Left ventricle myocardium inferior (tissue), 1 donor: ENCODE data around the gene TOX2. TPM values are rescaled to one million over a fixed set of nuclear protein-coding genes. Genes with fewer than 3 reads are reported as not detected.

ENCODE experiments used
- DNase-seq: peaks from one replicate; pipeline ENCODE4 v3.0.0-alpha.2; 2020
- H3K27ac ChIP-seq: fragments of 200-600 bp; replicated peaks from 2 replicates; pipeline ENCODE4 v1.8.0; 2021
- H3K27me3 ChIP-seq: fragments of 200-600 bp; 2 replicates; pipeline ENCODE4 v1.8.0; 2021; ENCODE audit warnings: low read depth
- H3K36me3 ChIP-seq: fragments of 200-600 bp; 2 replicates; pipeline ENCODE4 v1.8.0; 2021
- H3K4me1 ChIP-seq: fragments of 200-600 bp; 2 replicates; pipeline ENCODE4 v1.8.0; 2021
- H3K4me3 ChIP-seq: fragments of 200-600 bp; 2 replicates; pipeline ENCODE4 v1.8.0; 2021; ENCODE audit warnings: mild to moderate bottlenecking, moderate library complexity
- H3K9me3 ChIP-seq: fragments of 200-600 bp; replicated peaks from 2 replicates; pipeline ENCODE4 v1.8.0; 2021
- CTCF ChIP-seq: fragments of 200-600 bp; IDR thresholded peaks from 2 replicates; pipeline ENCODE4 v1.8.0; 2021; ENCODE audit warnings: antibody characterized with exemption, mild to moderate bottlenecking, borderline replicate concordance
- intact Hi-C: fragments of 100-400 bp; cut with micrococcal nuclease; formaldehyde crosslinking; loops from one replicate; pipeline ENCODE4 v1.11.0; 2022
- total RNA-seq: library from RNA; stranded (reverse); fragmentation: NEBNext Ultra II Directional; extraction: Animal tissue kit (Norgen Biotek cat#: 25700); gene quantifications from one replicate; pipeline ENCODE4 v1.2.1, GENCODE V29; 2021
- donor health status: DM: no; HTN: yes; CAD: no; lungs with severe emphysema.

TOX2 gene
- total RNA-seq, 1 donor from 2014 or later, result 0.30 TPM

- no peaks in the 10 kb centered on the region for H3K27me3 ChIP-seq
- peaks cover 25% of the 10 kb centered on the region for H3K4me1 ChIP-seq
- H3K36me3 ChIP-seq, result no peaks in the 10 kb centered on the region
- no peak overlapping the region for H3K27ac ChIP-seq
- intact Hi-C loops, result no loop called here
- no peak overlapping the region for H3K4me3 ChIP-seq
- DNase-seq, result no peak
- H3K9me3 ChIP-seq, result no peaks in the 10 kb centered on the region
- TF ChIP-seq CTCF, result no peak
Observed at GRCh38 chr20:43963233-43963632, 48.6 kb downstream of the TOX2 start.

- Histone ChIP-seq H3K36me3 (no peaks in the 10 kb centered on the region), H3K4me3 (no peak overlapping the region)
Observed at GRCh38 chr20:43963872-43964791, 49.5 kb downstream of the TOX2 start.

GRCh38 chr20:43968341-43969000 lies 53.8 kb downstream of the TOX2 start:
- no peak overlapping the region for H3K4me3 ChIP-seq
- intact Hi-C loops, result no loop called here
- no peak overlapping the region for H3K27ac ChIP-seq
- H3K27me3 ChIP-seq, result peaks cover 13% of the 10 kb centered on the region
- no peak for DNase-seq
- peaks cover 7% of the 10 kb centered on the region for H3K4me1 ChIP-seq
- no peaks in the 10 kb centered on the region for H3K9me3 ChIP-seq
- TF ChIP-seq CTCF, result no peak
- no peaks in the 10 kb centered on the region for H3K36me3 ChIP-seq

More at GRCh38 chr20:43963872-43964791, 49.5 kb downstream of the TOX2 start:
- no peak overlapping the region for H3K27ac ChIP-seq
- peak; percentile 63 for DNase-seq
- no peaks in the 10 kb centered on the region for H3K9me3 ChIP-seq
- intact Hi-C loops, result no loop called here
- H3K4me1 ChIP-seq, result peaks cover 16% of the 10 kb centered on the region
- TF ChIP-seq CTCF, result no peak
- no peaks in the 10 kb centered on the region for H3K27me3 ChIP-seq

GRCh38 chr20:43969028-43969447 lies 54.4 kb downstream of the TOX2 start:
- no peak overlapping the region for H3K4me3 ChIP-seq
- H3K4me1 ChIP-seq, result peaks cover 6% of the 10 kb centered on the region
- H3K27me3 ChIP-seq, result peaks cover 19% of the 10 kb centered on the region
- no peak for DNase-seq
- no peak for TF ChIP-seq CTCF
- intact Hi-C loops, result no loop called here
- no peaks in the 10 kb centered on the region for H3K36me3 ChIP-seq
- no peaks in the 10 kb centered on the region for H3K9me3 ChIP-seq
- H3K27ac ChIP-seq, result no peak overlapping the region

- intact Hi-C loops, result no loop called here
- H3K27ac ChIP-seq, result no peak overlapping the region
- peaks cover 23% of the 10 kb centered on the region for H3K27me3 ChIP-seq
- no peak overlapping the region for H3K4me3 ChIP-seq
- TF ChIP-seq CTCF, result no peak
- H3K36me3 ChIP-seq, result no peaks in the 10 kb centered on the region
- peaks cover under 1% of the 10 kb centered on the region for H3K4me1 ChIP-seq
- H3K9me3 ChIP-seq, result no peaks in the 10 kb centered on the region
- no peak for DNase-seq
Observed at GRCh38 chr20:43969501-43970182, 55.0 kb downstream of the TOX2 start.
